ENCODE results near the gene ZNF592. TPM values are rescaled to one million over a fixed set of nuclear protein-coding genes. Genes with fewer than 3 reads are reported as not detected.
"Not testable (repeated sequence)": the region's sequence is repeated elsewhere in the genome, so short reads cannot be mapped to it uniquely, and the experiment has no call there.

The ZNF592 gene
- total and polyA plus RNA-seq, 2 donors (not counting 3 experiments of a cell fraction or from before 2014, with no cell fraction given) = 12.3 to 21.1 TPM

GRCh38 chr15:84845631-84846030 lies 97.2 kb downstream of the ZNF592 start:
- not testable (repeated sequence) for H3K27me3 ChIP-seq (ENCODE audit: control insufficient read depth in 2 of 2, insufficient read depth in 2 of 2, low read length in 2 of 2); BruUV-seq (replicated peaks); H3K27ac ChIP-seq (ENCODE audit: insufficient read depth, low read depth, low read length); H3K9me3 ChIP-seq (replicated peaks; ENCODE audit: control insufficient read depth, insufficient read depth, low read length); H3K9ac ChIP-seq (replicated peaks; ENCODE audit: extremely low read depth, insufficient read depth, low read length); H3K9me1 ChIP-seq (replicated peaks; ENCODE audit: control insufficient read depth, extremely low read depth, insufficient read depth, low read length); H3K4me3 ChIP-seq (replicated peaks in 1 of 3; ENCODE audit: insufficient read depth in 1 of 3, low read depth in 1 of 3, low read length in 3 of 3); H2AFZ ChIP-seq (ENCODE audit: low read depth, low read length); H3K36me3 ChIP-seq (ENCODE audit: control insufficient read depth in 2 of 2, extremely low read depth in 1 of 2, insufficient read depth in 2 of 2, low read length in 2 of 2); H3K79me2 ChIP-seq (ENCODE audit: control insufficient read depth, insufficient read depth, low read length); H3K4me2 ChIP-seq (ENCODE audit: insufficient read depth, low read length); H3K4me1 ChIP-seq (ENCODE audit: control insufficient read depth, extremely low read depth, insufficient read depth, low read length); H4K20me1 ChIP-seq (replicated peaks; ENCODE audit: control insufficient read depth, extremely low read depth, insufficient read depth, low read length)
- peak; percentile 51 for DNase-seq (ENCODE audit: low read depth, low spot score)
- peak; percentile 56 to 57 for TF ChIP-seq CTCF (IDR thresholded peaks at IDR 0.05; ENCODE audit: extremely low read depth in 1 of 2, insufficient read depth in 1 of 2, low read depth in 1 of 2, low read length in 2 of 2)
- intact Hi-C loops (cut with micrococcal nuclease) = loop anchor here (1.0 to 2.0 kb wide), 4 partner anchors 67 to 257 kb away; no protein-coding TSS in a partner anchor
- ChIA-PET POLR2A (interaction anchor here (0.7 kb wide), 1 partner anchor 275 kb away, joined by 5 read pairs; no protein-coding TSS in a partner anchor), CTCF (interaction anchor here (0.8 to 4.3 kb wide), 14 partner anchors 9 to 323 kb away, joined by 3 to 44 read pairs (median 4); no protein-coding TSS in a partner anchor)
- peak; percentile 54 for FAIRE-seq
- dilution Hi-C loops (cut with MboI; ENCODE audit: extremely low pct_ligation_motif_present, low sequenced_read_pairs) = loop anchor here (25.0 kb wide), 1 partner anchor 117 kb away; no protein-coding TSS in a partner anchor

DNA sequence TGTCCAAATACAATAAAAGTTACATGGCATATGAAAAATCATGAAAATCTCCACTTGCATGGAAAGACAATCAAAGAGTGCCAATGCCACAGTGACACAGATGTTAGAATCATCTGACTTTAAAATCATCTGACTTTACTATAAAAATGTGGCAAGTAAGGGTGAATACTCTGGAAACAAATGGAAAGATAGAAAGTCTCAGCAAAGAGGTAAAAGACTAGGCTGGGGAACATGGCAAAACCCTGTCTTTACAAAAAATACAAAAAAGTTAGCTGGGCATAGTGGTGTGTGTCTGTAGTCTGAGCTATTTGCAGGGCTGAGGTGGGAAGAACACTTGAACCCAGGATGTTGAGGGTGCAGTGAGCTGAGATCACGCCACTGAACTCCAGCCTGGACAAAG lies 97.9 kb downstream of the ZNF592 start:
- no peaks in the 10 kb centered on the region for H4K20me1 ChIP-seq (replicated peaks; ENCODE audit: control insufficient read depth, extremely low read depth, insufficient read depth, low read length)
- dilution Hi-C loops (cut with MboI; ENCODE audit: extremely low pct_ligation_motif_present, low sequenced_read_pairs) (loop anchor here (25.0 kb wide), 1 partner anchor 116 kb away; no protein-coding TSS in a partner anchor), intact Hi-C loops (cut with micrococcal nuclease) (no loop called here)
- H3K27me3 ChIP-seq (ENCODE audit: control insufficient read depth in 2 of 2, insufficient read depth in 2 of 2, low read length in 2 of 2) = no peaks in the 10 kb centered on the region
- no peaks in the 10 kb centered on the region for H3K9me1 ChIP-seq (replicated peaks; ENCODE audit: control insufficient read depth, extremely low read depth, insufficient read depth, low read length)
- no peaks in the 10 kb centered on the region for H3K4me1 ChIP-seq (ENCODE audit: control insufficient read depth, extremely low read depth, insufficient read depth, low read length)
- H3K4me3 ChIP-seq (replicated peaks in 1 of 3; ENCODE audit: insufficient read depth in 1 of 3, low read depth in 1 of 3, low read length in 3 of 3) = no peak overlapping the region
- H3K36me3 ChIP-seq (ENCODE audit: control insufficient read depth in 2 of 2, extremely low read depth in 1 of 2, insufficient read depth in 2 of 2, low read length in 2 of 2) = peaks cover 0 to 3% of the 10 kb centered on the region in 2 experiments
- no peak overlapping the region for H3K27ac ChIP-seq (ENCODE audit: insufficient read depth, low read depth, low read length)
- H3K4me2 ChIP-seq (ENCODE audit: insufficient read depth, low read length) = no peak overlapping the region
- TF ChIP-seq FOS (IDR thresholded peaks at IDR 0.05; ENCODE audit: borderline replicate concordance, insufficient read depth, low read length) (no peak), MYC (IDR thresholded peaks at IDR 0.05; ENCODE audit: low read depth, low read length) (no peak), POLR2AphosphoS5 (IDR thresholded peaks at IDR 0.05; ENCODE audit: insufficient read depth, low read depth, low read length) (no peak), JUN (IDR thresholded peaks at IDR 0.05; ENCODE audit: borderline replicate concordance, insufficient read depth, insufficient read length, low read depth) (no peak), CTCF (IDR thresholded peaks at IDR 0.05; ENCODE audit: extremely low read depth in 1 of 2, insufficient read depth in 1 of 2, low read depth in 1 of 2, low read length in 2 of 2) (no peak), EZH2 (IDR thresholded peaks at IDR 0.05; ENCODE audit: borderline replicate concordance, low read depth, low read length, severe bottlenecking) (no peak), GATA2 (IDR thresholded peaks at IDR 0.05; ENCODE audit: insufficient read depth, insufficient read length, low read depth, low read length) (no peak), POLR2A (IDR thresholded peaks at IDR 0.05; ENCODE audit: low read depth, low read length) (no peak)
- TF ChIP-seq, protein P1, sequence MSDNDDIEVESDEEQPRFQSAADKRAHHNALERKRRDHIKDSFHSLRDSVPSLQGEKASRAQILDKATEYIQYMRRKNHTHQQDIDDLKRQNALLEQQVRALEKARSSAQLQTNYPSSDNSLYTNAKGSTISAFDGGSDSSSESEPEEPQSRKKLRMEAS (IDR thresholded peaks at IDR 0.05; ENCODE audit: insufficient read depth, insufficient read length) = no peak
- ChIA-PET POLR2A (no interaction called here), CTCF (interaction anchor here (1.4 to 4.3 kb wide), 4 partner anchors 66 to 109 kb away, joined by 4 to 44 read pairs (median 10); no protein-coding TSS in a partner anchor)
- DNase-seq (ENCODE audit: low read depth, low spot score) (no peak), FAIRE-seq (no peak)
- H3K9ac ChIP-seq (replicated peaks; ENCODE audit: extremely low read depth, insufficient read depth, low read length) = no peak overlapping the region
- H3K9me3 ChIP-seq (replicated peaks; ENCODE audit: control insufficient read depth, insufficient read depth, low read length) = peaks cover 2% of the 10 kb centered on the region
- no peak overlapping the region for H2AFZ ChIP-seq (ENCODE audit: low read depth, low read length)
- BruUV-seq (replicated peaks) = no TSS peak
- H3K79me2 ChIP-seq (ENCODE audit: control insufficient read depth, insufficient read depth, low read length) = no peaks in the 10 kb centered on the region
